GM18519 (cell line): ENCODE results near the gene ST3GAL3.

Source experiments
- ATAC-seq: cut with Tn5 transposase; IDR thresholded peaks from one replicate; pipeline ENCODE4 v1.9.1; 2021; ENCODE audit warnings: mild to moderate bottlenecking, moderate library complexity; ENCODE audit not compliant: unreplicated experiment, low FRiP score

Gene ST3GAL3

DNA sequence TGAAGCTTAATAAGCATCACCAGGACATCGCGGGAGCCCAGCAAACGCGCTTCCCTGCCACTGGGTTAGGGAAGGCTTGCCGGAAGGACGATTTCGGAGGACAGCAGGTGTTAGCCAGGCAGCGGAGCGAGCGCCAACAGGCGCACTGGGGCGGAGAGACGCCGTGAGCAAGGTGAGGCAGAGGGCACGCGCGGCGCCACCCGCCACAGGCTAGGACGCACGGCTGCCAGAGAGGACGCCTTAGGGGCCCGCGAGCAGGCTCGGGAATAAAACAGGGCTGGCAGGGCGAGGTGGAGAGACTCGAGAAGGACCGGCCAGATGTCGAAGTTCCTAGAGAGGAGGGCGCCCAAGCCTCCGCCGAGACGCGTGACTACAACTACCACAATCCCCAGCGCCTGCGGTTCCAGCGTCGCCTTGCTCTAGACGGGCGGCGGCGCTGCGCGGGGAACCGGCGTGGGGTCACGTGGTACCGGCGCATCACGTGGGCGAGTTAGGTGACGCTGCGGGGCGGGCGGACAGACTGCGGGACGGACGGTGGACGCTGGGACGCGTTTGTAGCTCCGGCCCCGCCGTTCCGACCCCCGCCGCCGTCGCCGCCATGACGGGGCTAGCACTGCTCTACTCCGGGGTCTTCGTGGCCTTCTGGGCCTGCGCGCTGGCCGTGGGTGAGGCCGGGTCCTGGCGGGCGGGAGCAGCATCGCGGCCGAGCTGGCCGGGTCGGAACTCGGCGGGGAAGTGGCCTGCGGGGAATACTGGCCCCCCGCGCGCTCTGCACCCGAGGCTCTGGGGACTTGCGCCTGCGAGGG lies 267.3 kb downstream of the ST3GAL3 start, which contains the start of gene ATP6V0B:
TSS of gene ATP6V0B (plus strand) at position 518 of the 806 bp plus-strand sequence. CDS start at position 599, 81 bp downstream.
- ATAC-seq: peak; percentile 39

DNA sequence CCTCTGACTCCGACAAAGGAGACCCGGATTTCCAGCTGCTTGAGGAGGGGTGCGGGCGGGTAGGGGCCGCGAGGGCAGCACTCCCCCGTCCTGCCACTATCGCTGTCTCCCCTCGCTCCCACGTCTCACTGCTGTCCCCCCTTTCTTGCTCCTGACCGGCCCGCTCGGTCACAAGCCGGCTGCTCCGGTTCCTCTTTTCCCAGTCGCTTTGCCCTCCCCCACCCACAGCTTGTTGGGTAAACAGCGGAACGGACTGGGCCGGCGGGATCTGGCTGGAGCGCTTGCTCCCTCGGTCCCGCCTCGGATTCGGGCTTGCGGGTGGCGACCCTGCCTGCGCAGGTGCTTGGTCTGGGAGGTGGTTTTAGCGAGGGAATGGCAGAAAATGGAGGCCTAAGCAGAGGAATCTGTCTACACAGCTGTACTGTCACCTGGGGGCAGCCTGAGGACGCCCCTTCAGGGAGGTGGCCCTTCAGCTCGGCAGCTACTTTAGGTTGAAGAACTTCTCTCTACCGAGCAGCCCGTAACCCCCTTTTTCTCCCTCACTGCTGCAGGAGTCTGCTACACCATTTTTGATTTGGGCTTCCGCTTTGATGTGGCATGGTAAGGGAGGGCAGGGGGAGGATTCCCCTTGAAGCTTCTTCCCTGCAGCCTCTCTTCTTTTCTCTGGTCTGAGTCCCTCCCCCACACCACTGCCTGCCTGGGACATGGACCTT lies 268.1 kb downstream of the ST3GAL3 start:
- no peak for ATAC-seq

DNA sequence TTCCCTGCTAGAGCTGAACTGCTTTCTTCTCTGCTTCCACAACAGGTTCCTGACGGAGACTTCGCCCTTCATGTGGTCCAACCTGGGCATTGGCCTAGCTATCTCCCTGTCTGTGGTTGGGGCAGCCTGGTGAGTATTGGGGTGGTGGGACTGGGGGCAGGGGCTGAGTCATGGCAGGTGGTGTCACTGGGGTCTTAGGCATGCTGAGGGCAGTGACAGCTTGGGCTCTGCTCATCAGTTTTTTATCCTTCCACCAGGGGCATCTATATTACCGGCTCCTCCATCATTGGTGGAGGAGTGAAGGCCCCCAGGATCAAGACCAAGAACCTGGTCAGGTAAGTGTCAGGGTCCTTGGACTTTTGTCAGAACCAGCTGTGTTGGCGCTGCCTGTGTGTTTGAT lies 268.7 kb downstream of the ST3GAL3 start:
- ATAC-seq: no peak

DNA sequence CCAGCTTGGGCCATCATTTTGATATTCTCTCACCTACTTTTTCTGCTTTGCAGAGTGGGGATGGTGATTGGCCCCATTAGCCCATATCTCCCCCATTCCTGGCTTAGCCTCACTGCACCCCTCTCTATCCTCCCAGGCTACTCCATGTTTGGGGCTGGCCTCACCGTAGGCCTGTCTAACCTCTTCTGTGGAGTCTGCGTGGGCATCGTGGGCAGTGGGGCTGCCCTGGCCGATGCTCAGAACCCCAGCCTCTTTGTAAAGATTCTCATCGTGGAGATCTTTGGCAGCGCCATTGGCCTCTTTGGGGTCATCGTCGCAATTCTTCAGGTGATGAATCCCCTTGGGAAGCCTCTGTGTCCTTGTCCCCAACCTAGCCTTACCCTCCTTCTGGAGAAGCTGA lies 269.6 kb downstream of the ST3GAL3 start:
- no peak for ATAC-seq

DNA sequence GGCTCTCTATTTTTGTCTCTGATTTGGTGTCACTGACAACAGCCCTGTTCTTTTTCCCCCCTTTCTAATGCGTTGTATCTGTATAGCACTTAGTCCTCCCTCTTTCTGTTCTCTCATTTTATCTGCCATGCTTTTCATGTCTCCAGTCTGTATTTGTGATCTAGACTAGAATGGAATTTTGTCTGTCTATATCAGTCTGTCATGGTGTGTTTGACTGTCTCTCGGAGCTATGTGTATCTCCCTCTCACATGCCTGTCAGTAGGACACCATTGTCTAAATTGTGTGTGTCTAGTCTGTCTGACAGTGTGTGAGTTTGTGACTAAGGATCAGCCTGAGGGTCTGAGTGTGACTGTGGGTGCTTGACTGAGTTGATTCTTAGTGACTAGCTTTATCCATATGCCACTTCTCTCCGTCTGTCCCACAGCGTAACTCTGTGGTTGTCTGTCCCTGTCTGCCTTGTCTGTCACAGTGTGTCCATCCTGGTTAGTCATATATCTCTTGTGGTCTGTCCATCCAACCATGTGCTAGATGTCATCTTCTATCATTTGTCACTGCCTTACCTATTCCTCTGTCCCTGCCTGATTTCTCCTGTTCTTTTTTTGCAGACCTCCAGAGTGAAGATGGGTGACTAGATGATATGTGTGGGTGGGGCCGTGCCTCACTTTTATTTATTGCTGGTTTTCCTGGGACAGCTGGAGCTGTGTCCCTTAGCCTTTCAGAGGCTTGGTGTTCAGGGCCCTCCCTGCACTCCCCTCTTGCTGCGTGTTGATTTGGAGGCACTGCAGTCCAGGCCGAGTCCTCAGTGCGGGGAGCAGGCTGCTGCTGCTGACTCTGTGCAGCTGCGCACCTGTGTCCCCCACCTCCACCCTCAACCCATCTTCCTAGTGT lies 270.3 kb downstream of the ST3GAL3 start:
- ATAC-seq: no peak

DNA sequence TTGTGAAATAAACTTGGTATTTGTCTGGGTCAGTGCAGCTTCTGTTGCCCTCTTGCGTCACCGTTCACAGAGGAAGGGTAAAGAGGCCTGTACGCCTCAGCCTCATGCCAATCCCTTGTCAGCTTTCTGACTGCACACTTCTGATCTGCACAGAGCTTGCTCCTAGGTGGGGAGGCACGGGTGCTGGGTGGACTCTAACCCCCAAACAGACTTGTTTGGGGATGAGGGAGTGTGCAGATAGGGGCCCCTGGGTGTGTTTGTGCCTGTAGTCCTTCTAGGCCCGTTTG lies 270.9 kb downstream of the ST3GAL3 start:
- no peak for ATAC-seq

DNA sequence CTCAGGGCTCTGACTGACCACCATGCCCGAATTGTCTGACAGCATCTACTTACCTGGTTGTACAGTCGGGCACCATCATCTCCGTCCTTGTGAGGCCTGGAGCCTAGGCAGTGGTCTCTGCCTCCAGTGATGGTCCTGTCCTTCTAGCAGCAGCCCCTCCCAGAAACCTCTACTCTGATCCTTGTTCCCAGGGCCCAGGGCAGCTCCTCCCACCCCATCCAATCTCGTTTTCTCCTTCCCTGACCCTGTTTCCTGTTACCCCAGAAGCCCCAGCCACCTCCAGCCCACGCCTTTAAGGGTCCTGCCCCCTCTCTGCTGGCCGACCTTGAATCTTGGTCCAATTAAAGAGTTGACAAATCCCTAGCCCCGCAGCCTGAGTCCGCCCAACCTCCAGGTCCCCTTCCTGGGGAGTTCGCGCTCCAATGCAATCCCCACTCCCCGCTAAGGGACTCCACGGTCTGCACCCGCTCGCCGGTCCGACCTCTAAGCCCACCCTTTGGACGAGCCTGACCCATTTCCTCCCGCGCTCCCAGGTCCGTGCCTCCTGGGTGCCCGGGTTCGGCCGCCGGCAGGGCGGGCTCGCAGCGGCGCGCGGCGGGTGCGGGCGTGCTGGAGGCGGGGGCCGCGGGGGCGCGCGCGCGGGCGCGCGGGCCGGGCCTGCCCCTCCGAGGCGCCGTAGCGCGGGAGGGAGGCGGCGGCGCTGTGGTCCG lies 271.4 kb downstream of the ST3GAL3 start, which contains the start of gene B4GALT2:
TSS of gene B4GALT2 (plus strand) at position 660 of the 710 bp plus-strand sequence. CDS start 1,951 bp downstream, outside the sequence.
- no peak for ATAC-seq

DNA sequence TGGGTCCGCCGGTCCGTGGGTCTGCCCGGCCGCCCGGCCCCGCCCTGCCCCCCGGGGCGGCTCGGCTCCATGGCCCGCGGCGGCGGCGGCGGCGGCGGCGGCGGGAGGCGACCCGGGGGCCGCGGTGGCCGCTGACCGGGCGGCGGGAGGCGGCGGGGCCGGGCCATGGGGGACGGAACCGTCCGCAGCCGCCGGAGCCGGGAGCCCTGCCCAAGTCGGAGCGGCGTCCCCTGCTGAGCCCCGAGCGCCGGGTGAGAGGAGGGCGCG lies 271.9 kb downstream of the ST3GAL3 start:
- no peak for ATAC-seq

DNA sequence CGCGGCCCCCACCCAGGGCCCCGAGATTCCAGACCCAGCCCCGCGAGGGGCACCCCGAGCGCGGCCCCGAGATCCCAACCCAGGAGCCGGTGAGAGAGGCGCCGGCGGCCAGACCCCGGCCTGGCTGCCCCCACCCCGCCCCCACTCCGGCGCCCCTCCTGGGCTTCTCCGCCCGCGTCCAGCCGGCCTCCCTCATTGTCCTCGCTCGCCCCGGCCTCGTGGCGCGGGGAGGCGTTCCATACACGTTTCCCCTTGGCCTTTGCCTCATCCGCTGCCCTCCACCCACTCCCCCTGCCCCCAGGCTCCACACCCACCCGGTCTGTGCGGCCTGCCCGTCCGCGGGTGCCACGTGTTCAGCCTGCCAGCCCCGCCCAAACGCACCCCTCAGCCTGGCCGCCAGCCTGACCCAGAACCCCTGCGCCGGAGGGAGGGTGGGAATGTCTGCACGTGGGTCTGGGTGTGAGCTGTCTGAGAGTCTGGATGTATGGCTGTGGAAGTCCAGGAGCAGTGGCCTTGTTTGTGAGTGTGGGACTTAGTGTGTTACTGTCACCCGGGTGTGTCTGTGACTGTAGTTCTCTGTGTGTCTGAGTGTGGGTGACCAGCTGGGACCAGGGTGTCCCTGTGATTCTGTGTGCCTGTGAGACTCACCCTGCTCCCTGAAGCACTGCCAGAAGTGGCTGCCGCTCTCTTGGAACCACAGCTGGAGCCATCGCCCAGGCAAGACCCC lies 272.4 kb downstream of the ST3GAL3 start:
- no peak for ATAC-seq

DNA sequence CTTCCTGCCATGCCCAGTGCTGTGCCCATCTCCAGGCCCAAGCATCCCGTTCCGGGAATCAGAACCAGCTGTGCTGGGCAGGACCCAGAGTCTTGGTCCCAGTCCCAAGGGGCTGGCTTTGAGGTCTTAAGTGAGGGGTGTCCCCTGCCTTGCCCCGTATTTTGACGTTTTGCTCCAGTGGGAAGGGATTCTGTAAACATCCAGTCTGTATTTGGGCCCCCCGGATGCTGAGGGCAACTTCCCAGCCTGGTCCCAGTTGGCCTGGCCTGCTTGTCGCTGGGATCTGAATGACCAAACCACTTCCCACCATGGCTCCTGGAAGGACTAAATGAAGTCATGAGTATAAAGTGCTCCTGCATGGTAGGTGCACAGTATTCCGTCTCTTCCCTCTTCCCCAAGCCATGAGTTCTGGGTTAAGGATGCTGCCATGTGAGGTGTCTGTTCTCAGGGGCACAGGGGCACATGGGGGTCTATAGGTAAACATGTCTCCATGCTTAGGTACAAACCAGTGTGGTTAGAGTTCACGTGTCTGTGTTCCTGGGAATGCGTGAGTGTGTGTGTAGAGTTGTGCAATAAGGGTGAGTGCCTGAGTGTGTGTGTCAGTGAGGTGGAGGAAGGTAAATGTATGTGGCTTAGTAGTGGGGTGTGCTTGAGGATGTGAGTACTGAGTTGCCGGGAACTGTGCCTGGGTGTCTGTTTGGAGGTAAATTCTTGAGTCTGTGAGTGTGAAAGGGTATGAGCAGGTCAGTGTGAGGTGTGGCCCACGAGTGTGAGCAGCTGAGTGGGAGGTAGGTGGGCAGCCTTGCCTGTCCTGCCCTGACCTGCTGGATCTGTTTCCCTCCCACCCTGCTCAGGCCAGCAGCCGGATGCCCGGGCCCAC lies 273.2 kb downstream of the ST3GAL3 start:
- ATAC-seq: no peak
